ENCODE measurements around the gene EXOC2.

DNA sequence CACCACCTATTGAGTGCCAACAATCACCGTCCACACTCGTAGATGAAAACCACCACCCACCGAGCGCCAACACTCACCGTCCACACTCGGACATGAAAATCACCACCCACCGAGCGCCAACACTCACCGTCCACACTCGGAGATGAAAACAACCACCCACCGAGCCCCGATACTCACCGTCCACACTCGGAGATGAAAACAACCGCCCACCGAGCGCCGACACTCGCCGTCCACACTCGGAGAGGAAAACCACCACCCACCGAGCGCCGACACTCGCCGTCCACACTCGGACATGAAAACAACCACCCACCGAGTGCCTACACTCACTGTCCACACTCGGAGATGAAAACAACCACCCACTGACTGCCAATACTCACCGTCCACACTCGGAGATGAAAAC, 172.1 kb downstream of the EXOC2 start:
- TF ChIP-seq, protein P1, sequence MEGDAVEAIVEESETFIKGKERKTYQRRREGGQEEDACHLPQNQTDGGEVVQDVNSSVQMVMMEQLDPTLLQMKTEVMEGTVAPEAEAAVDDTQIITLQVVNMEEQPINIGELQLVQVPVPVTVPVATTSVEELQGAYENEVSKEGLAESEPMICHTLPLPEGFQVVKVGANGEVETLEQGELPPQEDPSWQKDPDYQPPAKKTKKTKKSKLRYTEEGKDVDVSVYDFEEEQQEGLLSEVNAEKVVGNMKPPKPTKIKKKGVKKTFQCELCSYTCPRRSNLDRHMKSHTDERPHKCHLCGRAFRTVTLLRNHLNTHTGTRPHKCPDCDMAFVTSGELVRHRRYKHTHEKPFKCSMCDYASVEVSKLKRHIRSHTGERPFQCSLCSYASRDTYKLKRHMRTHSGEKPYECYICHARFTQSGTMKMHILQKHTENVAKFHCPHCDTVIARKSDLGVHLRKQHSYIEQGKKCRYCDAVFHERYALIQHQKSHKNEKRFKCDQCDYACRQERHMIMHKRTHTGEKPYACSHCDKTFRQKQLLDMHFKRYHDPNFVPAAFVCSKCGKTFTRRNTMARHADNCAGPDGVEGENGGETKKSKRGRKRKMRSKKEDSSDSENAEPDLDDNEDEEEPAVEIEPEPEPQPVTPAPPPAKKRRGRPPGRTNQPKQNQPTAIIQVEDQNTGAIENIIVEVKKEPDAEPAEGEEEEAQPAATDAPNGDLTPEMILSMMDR (IDR thresholded peaks at IDR 0.05 in 2 of 3, conservative IDR thresholded peaks at IDR 0.05 in 1 of 3; ENCODE audit: control insufficient read depth in 2 of 3, extremely low read depth in 1 of 3, insufficient read depth in 1 of 3, low read depth in 3 of 3, low read length in 3 of 3) = no peak
- TF ChIP-seq BHLHE40 (IDR thresholded peaks at IDR 0.05; ENCODE audit: borderline replicate concordance in 1 of 2, low read depth in 2 of 2, low read length in 1 of 2) = no peak
- TF ChIP-seq POLR2AphosphoS5 (IDR thresholded peaks at IDR 0.05; ENCODE audit: low read length) = no peak
- no peak for TF ChIP-seq ZNF24 (IDR thresholded peaks at IDR 0.05)
- no peak for TF ChIP-seq NR2C2 (IDR thresholded peaks at IDR 0.05; ENCODE audit: borderline replicate concordance, control insufficient read depth, insufficient read length, low read depth)
- TF ChIP-seq, protein P2, sequence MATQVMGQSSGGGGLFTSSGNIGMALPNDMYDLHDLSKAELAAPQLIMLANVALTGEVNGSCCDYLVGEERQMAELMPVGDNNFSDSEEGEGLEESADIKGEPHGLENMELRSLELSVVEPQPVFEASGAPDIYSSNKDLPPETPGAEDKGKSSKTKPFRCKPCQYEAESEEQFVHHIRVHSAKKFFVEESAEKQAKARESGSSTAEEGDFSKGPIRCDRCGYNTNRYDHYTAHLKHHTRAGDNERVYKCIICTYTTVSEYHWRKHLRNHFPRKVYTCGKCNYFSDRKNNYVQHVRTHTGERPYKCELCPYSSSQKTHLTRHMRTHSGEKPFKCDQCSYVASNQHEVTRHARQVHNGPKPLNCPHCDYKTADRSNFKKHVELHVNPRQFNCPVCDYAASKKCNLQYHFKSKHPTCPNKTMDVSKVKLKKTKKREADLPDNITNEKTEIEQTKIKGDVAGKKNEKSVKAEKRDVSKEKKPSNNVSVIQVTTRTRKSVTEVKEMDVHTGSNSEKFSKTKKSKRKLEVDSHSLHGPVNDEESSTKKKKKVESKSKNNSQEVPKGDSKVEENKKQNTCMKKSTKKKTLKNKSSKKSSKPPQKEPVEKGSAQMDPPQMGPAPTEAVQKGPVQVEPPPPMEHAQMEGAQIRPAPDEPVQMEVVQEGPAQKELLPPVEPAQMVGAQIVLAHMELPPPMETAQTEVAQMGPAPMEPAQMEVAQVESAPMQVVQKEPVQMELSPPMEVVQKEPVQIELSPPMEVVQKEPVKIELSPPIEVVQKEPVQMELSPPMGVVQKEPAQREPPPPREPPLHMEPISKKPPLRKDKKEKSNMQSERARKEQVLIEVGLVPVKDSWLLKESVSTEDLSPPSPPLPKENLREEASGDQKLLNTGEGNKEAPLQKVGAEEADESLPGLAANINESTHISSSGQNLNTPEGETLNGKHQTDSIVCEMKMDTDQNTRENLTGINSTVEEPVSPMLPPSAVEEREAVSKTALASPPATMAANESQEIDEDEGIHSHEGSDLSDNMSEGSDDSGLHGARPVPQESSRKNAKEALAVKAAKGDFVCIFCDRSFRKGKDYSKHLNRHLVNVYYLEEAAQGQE (IDR thresholded peaks at IDR 0.05; ENCODE audit: low read depth, low read length) = no peak
- no peak for TF ChIP-seq HDAC6 (IDR thresholded peaks at IDR 0.05; ENCODE audit: unreplicated experiment)
- TF ChIP-seq SP1 (IDR thresholded peaks at IDR 0.05; ENCODE audit: low read depth, low read length) = no peak
- no peak for TF ChIP-seq ASH2L (IDR thresholded peaks at IDR 0.05; ENCODE audit: borderline replicate concordance, low read depth)
- no peak for TF ChIP-seq EZH2 (IDR thresholded peaks at IDR 0.05; ENCODE audit: borderline replicate concordance, control insufficient read depth, low read depth, low read length)
- TF ChIP-seq CHD2 (IDR thresholded peaks at IDR 0.05; ENCODE audit: borderline replicate concordance, low read depth, low read length) = no peak
- no peak for TF ChIP-seq RELA (IDR thresholded peaks at IDR 0.05; ENCODE audit: borderline replicate concordance, partially characterized antibody)
